ENCODE measurements around the gene PRODH2. TPM values are rescaled to one million over a fixed set of nuclear protein-coding genes. Genes with fewer than 3 reads are reported as not detected.

Gene PRODH2
- total and polyA plus RNA-seq, 2 of the 13 experiments (the other 11 are each of a cell fraction or from before 2014, with no cell fraction given), result 86.7 to 118 TPM

DNA sequence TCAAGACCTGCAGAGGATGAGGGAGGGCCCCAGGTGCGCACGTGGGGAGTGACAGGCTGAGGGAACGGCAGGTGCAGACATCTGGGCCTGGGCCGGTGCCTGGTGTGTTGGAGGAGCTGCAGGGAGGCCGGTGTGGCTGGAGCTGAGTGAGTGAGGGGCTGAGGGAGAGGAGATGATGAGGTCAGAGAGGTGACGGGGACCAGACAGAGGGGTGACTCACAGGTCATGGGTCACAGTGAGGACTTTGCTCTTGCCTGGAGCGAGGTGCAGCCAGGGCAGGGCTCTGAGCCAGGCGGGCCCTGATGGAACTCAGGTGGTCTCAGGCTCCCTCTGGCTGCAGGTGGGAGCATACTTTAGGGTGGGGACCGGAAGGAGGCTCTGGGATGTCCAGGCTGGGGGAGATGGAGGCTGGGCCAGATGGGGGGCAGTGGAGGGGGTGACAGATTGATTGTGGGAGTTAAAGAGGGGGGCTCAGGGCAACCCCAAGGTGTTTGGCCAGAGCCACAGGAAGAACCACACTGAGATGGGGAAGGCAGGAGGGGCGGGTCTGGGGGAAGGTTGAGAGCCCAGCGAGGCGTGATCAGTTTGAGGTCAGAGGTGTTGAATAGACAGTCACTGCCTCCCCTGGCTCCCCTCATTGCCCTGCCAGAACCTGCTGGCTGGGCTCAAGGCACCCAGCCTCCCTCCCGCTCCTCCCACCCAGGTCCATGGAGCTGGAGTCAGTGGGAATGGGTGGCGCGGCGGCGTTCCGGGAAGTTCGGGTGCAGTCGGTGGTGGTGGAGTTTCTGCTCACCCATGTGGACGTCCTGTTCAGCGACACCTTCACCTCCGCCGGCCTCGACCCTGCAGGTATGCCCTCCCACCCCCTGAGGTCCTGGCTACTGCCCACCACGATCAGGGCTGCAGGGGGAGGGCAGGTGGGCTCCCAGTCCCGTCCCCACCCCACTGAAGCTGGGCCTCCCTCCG, 28.9 kb downstream of the PRODH2 start (continued):
- TF ChIP-seq, protein P1, sequence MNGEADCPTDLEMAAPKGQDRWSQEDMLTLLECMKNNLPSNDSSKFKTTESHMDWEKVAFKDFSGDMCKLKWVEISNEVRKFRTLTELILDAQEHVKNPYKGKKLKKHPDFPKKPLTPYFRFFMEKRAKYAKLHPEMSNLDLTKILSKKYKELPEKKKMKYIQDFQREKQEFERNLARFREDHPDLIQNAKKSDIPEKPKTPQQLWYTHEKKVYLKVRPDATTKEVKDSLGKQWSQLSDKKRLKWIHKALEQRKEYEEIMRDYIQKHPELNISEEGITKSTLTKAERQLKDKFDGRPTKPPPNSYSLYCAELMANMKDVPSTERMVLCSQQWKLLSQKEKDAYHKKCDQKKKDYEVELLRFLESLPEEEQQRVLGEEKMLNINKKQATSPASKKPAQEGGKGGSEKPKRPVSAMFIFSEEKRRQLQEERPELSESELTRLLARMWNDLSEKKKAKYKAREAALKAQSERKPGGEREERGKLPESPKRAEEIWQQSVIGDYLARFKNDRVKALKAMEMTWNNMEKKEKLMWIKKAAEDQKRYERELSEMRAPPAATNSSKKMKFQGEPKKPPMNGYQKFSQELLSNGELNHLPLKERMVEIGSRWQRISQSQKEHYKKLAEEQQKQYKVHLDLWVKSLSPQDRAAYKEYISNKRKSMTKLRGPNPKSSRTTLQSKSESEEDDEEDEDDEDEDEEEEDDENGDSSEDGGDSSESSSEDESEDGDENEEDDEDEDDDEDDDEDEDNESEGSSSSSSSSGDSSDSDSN (CRISPR knock-in tag; IDR thresholded peaks at IDR 0.05), result peak; percentile 34; the same call in 1 of the 2 replicates
- TF ChIP-seq ZNF263 (CRISPR knock-in tag; IDR thresholded peaks at IDR 0.05), result peak; percentile 92
- TF ChIP-seq, protein P2, sequence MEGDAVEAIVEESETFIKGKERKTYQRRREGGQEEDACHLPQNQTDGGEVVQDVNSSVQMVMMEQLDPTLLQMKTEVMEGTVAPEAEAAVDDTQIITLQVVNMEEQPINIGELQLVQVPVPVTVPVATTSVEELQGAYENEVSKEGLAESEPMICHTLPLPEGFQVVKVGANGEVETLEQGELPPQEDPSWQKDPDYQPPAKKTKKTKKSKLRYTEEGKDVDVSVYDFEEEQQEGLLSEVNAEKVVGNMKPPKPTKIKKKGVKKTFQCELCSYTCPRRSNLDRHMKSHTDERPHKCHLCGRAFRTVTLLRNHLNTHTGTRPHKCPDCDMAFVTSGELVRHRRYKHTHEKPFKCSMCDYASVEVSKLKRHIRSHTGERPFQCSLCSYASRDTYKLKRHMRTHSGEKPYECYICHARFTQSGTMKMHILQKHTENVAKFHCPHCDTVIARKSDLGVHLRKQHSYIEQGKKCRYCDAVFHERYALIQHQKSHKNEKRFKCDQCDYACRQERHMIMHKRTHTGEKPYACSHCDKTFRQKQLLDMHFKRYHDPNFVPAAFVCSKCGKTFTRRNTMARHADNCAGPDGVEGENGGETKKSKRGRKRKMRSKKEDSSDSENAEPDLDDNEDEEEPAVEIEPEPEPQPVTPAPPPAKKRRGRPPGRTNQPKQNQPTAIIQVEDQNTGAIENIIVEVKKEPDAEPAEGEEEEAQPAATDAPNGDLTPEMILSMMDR (CRISPR knock-in tag; IDR thresholded peaks at IDR 0.05), result peak; percentile 70
- TF ChIP-seq RAD21 (CRISPR knock-in tag; IDR thresholded peaks at IDR 0.05), result peak; percentile 34; the same call in 1 of the 2 replicates
- TF ChIP-seq, protein P3, sequence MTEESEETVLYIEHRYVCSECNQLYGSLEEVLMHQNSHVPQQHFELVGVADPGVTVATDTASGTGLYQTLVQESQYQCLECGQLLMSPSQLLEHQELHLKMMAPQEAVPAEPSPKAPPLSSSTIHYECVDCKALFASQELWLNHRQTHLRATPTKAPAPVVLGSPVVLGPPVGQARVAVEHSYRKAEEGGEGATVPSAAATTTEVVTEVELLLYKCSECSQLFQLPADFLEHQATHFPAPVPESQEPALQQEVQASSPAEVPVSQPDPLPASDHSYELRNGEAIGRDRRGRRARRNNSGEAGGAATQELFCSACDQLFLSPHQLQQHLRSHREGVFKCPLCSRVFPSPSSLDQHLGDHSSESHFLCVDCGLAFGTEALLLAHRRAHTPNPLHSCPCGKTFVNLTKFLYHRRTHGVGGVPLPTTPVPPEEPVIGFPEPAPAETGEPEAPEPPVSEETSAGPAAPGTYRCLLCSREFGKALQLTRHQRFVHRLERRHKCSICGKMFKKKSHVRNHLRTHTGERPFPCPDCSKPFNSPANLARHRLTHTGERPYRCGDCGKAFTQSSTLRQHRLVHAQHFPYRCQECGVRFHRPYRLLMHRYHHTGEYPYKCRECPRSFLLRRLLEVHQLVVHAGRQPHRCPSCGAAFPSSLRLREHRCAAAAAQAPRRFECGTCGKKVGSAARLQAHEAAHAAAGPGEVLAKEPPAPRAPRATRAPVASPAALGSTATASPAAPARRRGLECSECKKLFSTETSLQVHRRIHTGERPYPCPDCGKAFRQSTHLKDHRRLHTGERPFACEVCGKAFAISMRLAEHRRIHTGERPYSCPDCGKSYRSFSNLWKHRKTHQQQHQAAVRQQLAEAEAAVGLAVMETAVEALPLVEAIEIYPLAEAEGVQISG (CRISPR knock-in tag; IDR thresholded peaks at IDR 0.05), result no peak
- TF ChIP-seq, protein P4, sequence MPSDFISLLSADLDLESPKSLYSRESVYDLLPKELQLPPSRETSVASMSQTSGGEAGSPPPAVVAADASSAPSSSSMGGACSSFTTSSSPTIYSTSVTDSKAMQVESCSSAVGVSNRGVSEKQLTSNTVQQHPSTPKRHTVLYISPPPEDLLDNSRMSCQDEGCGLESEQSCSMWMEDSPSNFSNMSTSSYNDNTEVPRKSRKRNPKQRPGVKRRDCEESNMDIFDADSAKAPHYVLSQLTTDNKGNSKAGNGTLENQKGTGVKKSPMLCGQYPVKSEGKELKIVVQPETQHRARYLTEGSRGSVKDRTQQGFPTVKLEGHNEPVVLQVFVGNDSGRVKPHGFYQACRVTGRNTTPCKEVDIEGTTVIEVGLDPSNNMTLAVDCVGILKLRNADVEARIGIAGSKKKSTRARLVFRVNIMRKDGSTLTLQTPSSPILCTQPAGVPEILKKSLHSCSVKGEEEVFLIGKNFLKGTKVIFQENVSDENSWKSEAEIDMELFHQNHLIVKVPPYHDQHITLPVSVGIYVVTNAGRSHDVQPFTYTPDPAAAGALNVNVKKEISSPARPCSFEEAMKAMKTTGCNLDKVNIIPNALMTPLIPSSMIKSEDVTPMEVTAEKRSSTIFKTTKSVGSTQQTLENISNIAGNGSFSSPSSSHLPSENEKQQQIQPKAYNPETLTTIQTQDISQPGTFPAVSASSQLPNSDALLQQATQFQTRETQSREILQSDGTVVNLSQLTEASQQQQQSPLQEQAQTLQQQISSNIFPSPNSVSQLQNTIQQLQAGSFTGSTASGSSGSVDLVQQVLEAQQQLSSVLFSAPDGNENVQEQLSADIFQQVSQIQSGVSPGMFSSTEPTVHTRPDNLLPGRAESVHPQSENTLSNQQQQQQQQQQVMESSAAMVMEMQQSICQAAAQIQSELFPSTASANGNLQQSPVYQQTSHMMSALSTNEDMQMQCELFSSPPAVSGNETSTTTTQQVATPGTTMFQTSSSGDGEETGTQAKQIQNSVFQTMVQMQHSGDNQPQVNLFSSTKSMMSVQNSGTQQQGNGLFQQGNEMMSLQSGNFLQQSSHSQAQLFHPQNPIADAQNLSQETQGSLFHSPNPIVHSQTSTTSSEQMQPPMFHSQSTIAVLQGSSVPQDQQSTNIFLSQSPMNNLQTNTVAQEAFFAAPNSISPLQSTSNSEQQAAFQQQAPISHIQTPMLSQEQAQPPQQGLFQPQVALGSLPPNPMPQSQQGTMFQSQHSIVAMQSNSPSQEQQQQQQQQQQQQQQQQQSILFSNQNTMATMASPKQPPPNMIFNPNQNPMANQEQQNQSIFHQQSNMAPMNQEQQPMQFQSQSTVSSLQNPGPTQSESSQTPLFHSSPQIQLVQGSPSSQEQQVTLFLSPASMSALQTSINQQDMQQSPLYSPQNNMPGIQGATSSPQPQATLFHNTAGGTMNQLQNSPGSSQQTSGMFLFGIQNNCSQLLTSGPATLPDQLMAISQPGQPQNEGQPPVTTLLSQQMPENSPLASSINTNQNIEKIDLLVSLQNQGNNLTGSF (CRISPR knock-in tag; IDR thresholded peaks at IDR 0.05), result no peak
- TF ChIP-seq ZNF781 (CRISPR knock-in tag; IDR thresholded peaks at IDR 0.05; ENCODE audit: borderline replicate concordance, not compliant biosample characterization), result no peak
- TF ChIP-seq, protein P5, sequence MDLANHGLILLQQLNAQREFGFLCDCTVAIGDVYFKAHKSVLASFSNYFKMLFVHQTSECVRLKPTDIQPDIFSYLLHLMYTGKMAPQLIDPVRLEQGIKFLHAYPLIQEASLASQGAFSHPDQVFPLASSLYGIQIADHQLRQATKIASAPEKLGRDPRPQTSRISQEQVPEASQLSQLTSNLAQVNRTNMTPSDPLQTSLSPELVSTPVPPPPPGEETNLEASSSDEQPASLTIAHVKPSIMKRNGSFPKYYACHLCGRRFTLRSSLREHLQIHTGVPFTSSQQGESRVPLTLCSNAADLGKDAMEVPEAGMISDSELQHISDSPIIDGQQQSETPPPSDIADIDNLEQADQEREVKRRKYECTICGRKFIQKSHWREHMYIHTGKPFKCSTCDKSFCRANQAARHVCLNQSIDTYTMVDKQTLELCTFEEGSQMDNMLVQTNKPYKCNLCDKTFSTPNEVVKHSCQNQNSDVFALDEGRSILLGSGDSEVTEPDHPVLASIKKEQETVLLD (CRISPR knock-in tag; IDR thresholded peaks at IDR 0.05; ENCODE audit: low read depth), result no peak
- TF ChIP-seq, protein P6, sequence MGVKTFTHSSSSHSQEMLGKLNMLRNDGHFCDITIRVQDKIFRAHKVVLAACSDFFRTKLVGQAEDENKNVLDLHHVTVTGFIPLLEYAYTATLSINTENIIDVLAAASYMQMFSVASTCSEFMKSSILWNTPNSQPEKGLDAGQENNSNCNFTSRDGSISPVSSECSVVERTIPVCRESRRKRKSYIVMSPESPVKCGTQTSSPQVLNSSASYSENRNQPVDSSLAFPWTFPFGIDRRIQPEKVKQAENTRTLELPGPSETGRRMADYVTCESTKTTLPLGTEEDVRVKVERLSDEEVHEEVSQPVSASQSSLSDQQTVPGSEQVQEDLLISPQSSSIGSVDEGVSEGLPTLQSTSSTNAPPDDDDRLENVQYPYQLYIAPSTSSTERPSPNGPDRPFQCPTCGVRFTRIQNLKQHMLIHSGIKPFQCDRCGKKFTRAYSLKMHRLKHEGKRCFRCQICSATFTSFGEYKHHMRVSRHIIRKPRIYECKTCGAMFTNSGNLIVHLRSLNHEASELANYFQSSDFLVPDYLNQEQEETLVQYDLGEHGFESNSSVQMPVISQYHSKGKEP (CRISPR knock-in tag; IDR thresholded peaks at IDR 0.05), result no peak
- peak; percentile 61; the same call in 1 of the 2 replicates for TF ChIP-seq THAP11 (CRISPR knock-in tag; IDR thresholded peaks at IDR 0.05)
- TF ChIP-seq NR2F2 (IDR thresholded peaks at IDR 0.05; ENCODE audit: borderline replicate concordance, low read depth), result peak; percentile 47; the same call in 1 of the 2 replicates
